Smooth muscle cell of the brain vasculature (primary cell): Measurements from ENCODE around the gene LRCOL1.

Experiments used
- DNase-seq: peaks from one replicate; pipeline ENCODE4 v3.0.0-alpha.2; 2012; ENCODE audit warnings: low read depth, low spot score

Gene LRCOL1

GRCh38 chr12:132563911-132564310 is 46.5 kb downstream of the LRCOL1 start:
- DNase-seq: no peak

GRCh38 chr12:132562489-132563021 is 47.8 kb downstream of the LRCOL1 start:
- no peak for DNase-seq

- DNase-seq: no peak
These were observed 48.8 kb downstream of the LRCOL1 start for GRCh38 chr12:132561427-132562156.

GRCh38 chr12:132560614-132561426 is 49.6 kb downstream of the LRCOL1 start:
- no peak for DNase-seq

GRCh38 chr12:132560364-132560613 is 50.1 kb downstream of the LRCOL1 start:
- no peak for DNase-seq

GRCh38 chr12:132559652-132560363 is 50.6 kb downstream of the LRCOL1 start:
- no peak for DNase-seq

GRCh38 chr12:132558861-132559623 is 51.3 kb downstream of the LRCOL1 start:
- no peak for DNase-seq

- DNase-seq: no peak
These were observed 52.1 kb downstream of the LRCOL1 start for GRCh38 chr12:132558042-132558856.

- DNase-seq: no peak
These were observed 52.9 kb downstream of the LRCOL1 start for GRCh38 chr12:132557291-132558015.

- DNase-seq: no peak
These were observed 53.6 kb downstream of the LRCOL1 start for GRCh38 chr12:132556801-132557200.

- DNase-seq: no peak
These were observed 54.2 kb downstream of the LRCOL1 start for GRCh38 chr12:132556216-132556615.

GRCh38 chr12:132555686-132556085 is 54.7 kb downstream of the LRCOL1 start:
- DNase-seq: no peak

- DNase-seq: no peak
These were observed 55.3 kb downstream of the LRCOL1 start for GRCh38 chr12:132554845-132555630.
